Panc1 (cell line): ENCODE measurements around the gene MAG. TPM values are rescaled to one million over a fixed set of nuclear protein-coding genes. Genes with fewer than 3 reads are reported as not detected.
A peak's percentile ranks its signal among the peaks of the same experiment; 100 is the strongest.

Experiments used
- ATAC-seq: fragments of 200-7000 bp; cut with Tn5 transposase; 2 replicates; pipeline ENCODE4 v1.9.1; 2020; ENCODE audit warnings: mild to moderate bottlenecking, moderate library complexity
- BruUV-seq: library from RNA; stranded (reverse); fragments of 400-500 nt; replicated peaks from 2 replicates; lab custom pipeline; 2021; lab: Mats Ljungman, UMichigan
- CTCF ChIA-PET: fragments of 300-600 bp; sonication (Branson Sonifier 250); formaldehyde crosslinking; loops from one replicate; lab custom pipeline; 2022; ENCODE audit warnings: antibody characterized with exemption; lab: Charles Lee
- POLR2A ChIA-PET: fragments of 300-600 bp; sonication (Branson Sonifier 250); formaldehyde crosslinking; loops from one replicate; lab custom pipeline; 2022; ENCODE audit warnings: antibody characterized with exemption; lab: Charles Lee
- DNase-seq: peaks from one replicate; pipeline ENCODE4 v3.0.0-alpha.2; 2010; ENCODE audit warnings: low read depth, low spot score
- H3K27ac ChIP-seq: 2 replicates; pipeline ENCODE4 v1.5.1; 2011; ENCODE audit warnings: mild to moderate bottlenecking, low read length, inconsistent platforms
- H3K27me3 ChIP-seq: fragments of 200-500 bp; sonication (Bioruptor generic); 2 replicates; pipeline ENCODE4 v1.6.0; 2014; ENCODE audit warnings: low read length, inconsistent platforms; ENCODE audit not compliant: control insufficient read depth, insufficient read depth
- H3K36me3 ChIP-seq: fragments of 200-500 bp; sonication (Bioruptor generic); 2 replicates; pipeline ENCODE4 v1.5.1; 2014; ENCODE audit warnings: inconsistent platforms, mild to moderate bottlenecking, low read length, moderate library complexity; ENCODE audit not compliant: control insufficient read depth, insufficient read depth
- H3K4me1 ChIP-seq: 2 replicates; pipeline ENCODE4 v1.5.1; 2011; ENCODE audit warnings: inconsistent platforms, mild to moderate bottlenecking, low read length, moderate library complexity; ENCODE audit not compliant: control insufficient read depth, insufficient read depth
- H3K4me3 ChIP-seq, 2 experiments: 2 replicates each; pipeline ENCODE4 v1.5.1; 2011 to 2012; ENCODE audit warnings: low read depth in 2 of 2, low read length in 2 of 2, mild to moderate bottlenecking in 2 of 2, inconsistent platforms in 1 of 2, moderate library complexity in 1 of 2
- H3K9me3 ChIP-seq: fragments of 200-500 bp; sonication (Bioruptor generic); 2 replicates; pipeline ENCODE4 v1.5.1; 2014; ENCODE audit warnings: low read depth, mild to moderate bottlenecking, inconsistent platforms, low read length, moderate library complexity; ENCODE audit not compliant: control insufficient read depth, insufficient read depth
- POLR2AphosphoS5 ChIP-seq: IDR thresholded peaks from 2 replicates; pipeline ENCODE4 v1.6.1; 2012; ENCODE audit warnings: mild to moderate bottlenecking, low read depth, low read length, moderate library complexity
- SIN3A ChIP-seq: IDR thresholded peaks from 2 replicates; pipeline ENCODE4 v1.6.1; 2012; ENCODE audit warnings: low read depth, mild to moderate bottlenecking, low read length, moderate library complexity, borderline replicate concordance; ENCODE audit not compliant: insufficient read depth
- TCF7L2 ChIP-seq: IDR thresholded peaks from 2 replicates; pipeline ENCODE4 v1.6.1; 2011; ENCODE audit warnings: mild to moderate bottlenecking, low read depth, low read length, inconsistent platforms
- in situ Hi-C: cut with HindIII; loops from 2 replicates; pipeline ENCODE4 v1.10.0; 2016; ENCODE audit warnings: low sequenced_read_pairs, low pct_unique_long_range_greater_than_20kb
- intact Hi-C: fragments of 100-400 bp; cut with micrococcal nuclease; formaldehyde crosslinking; loops from one replicate; pipeline ENCODE4 v1.10.0; 2022; ENCODE audit not compliant: unreplicated experiment
- total RNA-seq: library from RNA; stranded (reverse); gene quantifications from one replicate; pipeline ENCODE4 v1.2.1, GENCODE V29; 2021; ENCODE audit not compliant: unreplicated experiment
- TF ChIP-seq, protein P1 (sequence below), 2 experiments: IDR thresholded peaks; 2 replicates each; pipeline ENCODE4 v1.6.1; 2011 to 2012; ENCODE audit warnings: low read depth in 2 of 2, control low read depth in 1 of 2, low read length in 1 of 2, mild to moderate bottlenecking in 1 of 2, moderate library complexity in 1 of 2; ENCODE audit not compliant: insufficient read depth in 1 of 2
- TF ChIP-seq, protein P2 (sequence below): fragments of 450-650 bp; IDR thresholded peaks from 2 replicates; pipeline ENCODE4 v1.5.1; 2017; ENCODE audit warnings: mild to moderate bottlenecking

MAG gene
- total RNA-seq, 1 experiment from 2014 or later, result not detected

- peak overlapping the region; percentile 73 to 78 for H3K4me3 ChIP-seq
- intact Hi-C loops, result no loop called here
- no peaks in the 10 kb centered on the region; the same call in 1 of the 2 replicates for H3K36me3 ChIP-seq
- TF ChIP-seq TCF7L2 (no peak), SIN3A (no peak), POLR2AphosphoS5 (no peak)
- TF ChIP-seq, protein P1, sequence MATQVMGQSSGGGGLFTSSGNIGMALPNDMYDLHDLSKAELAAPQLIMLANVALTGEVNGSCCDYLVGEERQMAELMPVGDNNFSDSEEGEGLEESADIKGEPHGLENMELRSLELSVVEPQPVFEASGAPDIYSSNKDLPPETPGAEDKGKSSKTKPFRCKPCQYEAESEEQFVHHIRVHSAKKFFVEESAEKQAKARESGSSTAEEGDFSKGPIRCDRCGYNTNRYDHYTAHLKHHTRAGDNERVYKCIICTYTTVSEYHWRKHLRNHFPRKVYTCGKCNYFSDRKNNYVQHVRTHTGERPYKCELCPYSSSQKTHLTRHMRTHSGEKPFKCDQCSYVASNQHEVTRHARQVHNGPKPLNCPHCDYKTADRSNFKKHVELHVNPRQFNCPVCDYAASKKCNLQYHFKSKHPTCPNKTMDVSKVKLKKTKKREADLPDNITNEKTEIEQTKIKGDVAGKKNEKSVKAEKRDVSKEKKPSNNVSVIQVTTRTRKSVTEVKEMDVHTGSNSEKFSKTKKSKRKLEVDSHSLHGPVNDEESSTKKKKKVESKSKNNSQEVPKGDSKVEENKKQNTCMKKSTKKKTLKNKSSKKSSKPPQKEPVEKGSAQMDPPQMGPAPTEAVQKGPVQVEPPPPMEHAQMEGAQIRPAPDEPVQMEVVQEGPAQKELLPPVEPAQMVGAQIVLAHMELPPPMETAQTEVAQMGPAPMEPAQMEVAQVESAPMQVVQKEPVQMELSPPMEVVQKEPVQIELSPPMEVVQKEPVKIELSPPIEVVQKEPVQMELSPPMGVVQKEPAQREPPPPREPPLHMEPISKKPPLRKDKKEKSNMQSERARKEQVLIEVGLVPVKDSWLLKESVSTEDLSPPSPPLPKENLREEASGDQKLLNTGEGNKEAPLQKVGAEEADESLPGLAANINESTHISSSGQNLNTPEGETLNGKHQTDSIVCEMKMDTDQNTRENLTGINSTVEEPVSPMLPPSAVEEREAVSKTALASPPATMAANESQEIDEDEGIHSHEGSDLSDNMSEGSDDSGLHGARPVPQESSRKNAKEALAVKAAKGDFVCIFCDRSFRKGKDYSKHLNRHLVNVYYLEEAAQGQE (IDR thresholded peaks at IDR 0.05; ENCODE audit: insufficient read depth in 1 of 2, low read depth in 2 of 2, low read length in 1 of 2), result no peak
- TF ChIP-seq, protein P2, sequence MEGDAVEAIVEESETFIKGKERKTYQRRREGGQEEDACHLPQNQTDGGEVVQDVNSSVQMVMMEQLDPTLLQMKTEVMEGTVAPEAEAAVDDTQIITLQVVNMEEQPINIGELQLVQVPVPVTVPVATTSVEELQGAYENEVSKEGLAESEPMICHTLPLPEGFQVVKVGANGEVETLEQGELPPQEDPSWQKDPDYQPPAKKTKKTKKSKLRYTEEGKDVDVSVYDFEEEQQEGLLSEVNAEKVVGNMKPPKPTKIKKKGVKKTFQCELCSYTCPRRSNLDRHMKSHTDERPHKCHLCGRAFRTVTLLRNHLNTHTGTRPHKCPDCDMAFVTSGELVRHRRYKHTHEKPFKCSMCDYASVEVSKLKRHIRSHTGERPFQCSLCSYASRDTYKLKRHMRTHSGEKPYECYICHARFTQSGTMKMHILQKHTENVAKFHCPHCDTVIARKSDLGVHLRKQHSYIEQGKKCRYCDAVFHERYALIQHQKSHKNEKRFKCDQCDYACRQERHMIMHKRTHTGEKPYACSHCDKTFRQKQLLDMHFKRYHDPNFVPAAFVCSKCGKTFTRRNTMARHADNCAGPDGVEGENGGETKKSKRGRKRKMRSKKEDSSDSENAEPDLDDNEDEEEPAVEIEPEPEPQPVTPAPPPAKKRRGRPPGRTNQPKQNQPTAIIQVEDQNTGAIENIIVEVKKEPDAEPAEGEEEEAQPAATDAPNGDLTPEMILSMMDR, result no peak
- in situ Hi-C loops, result no loop called here
- H3K4me1 ChIP-seq, result peaks cover 4% of the 10 kb centered on the region; the same call in 1 of the 2 replicates
- CTCF ChIA-PET, result no interaction called here
- peaks cover 11% of the 10 kb centered on the region; the same call in 1 of the 2 replicates for H3K27me3 ChIP-seq
- no peaks in the 10 kb centered on the region; the same call in 1 of the 2 replicates for H3K9me3 ChIP-seq
- BruUV-seq, result no TSS peak
- ATAC-seq (no peak; the same call in 1 of the 2 replicates), DNase-seq (no peak)
- POLR2A ChIA-PET, result no interaction called here
- peak overlapping the region; percentile 85 for H3K27ac ChIP-seq
Observed at GRCh38 chr19:35249146-35249847, 42.7 kb upstream of the MAG start.

DNA sequence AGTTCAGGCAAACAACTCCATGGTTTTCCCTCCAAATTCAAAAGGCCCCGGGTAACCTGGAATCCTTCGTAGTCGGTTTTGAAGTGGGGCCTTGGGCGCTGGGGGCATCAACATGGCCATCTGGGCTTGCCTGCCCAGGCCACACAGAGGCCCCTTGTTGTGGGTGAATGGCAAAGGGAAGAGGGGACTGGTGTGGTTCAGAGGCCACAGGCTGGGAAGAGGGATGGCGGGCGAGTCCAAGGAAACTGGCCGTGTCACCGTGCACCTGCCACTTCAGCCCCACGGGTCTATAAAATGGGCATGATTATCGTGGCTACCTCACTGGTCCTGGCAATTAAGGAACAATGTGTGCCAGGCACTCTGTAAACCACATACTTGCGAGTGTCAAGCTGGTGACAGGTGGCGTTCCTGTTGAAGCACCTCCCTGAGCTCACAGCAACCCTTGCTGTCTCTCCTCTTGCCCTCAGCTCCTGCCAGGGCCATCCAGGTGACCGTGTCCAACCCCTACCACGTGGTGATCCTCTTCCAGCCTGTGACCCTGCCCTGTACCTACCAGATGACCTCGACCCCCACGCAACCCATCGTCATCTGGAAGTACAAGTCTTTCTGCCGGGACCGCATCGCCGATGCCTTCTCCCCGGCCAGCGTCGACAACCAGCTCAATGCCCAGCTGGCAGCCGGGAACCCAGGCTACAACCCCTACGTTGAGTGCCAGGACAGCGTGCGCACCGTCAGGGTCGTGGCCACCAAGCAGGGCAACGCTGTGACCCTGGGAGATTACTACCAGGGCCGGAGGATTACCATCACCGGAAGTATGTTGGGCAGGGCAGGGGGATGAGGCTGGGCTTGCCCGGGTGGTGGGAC is 41.9 kb upstream of the MAG start:
- in situ Hi-C loops, result no loop called here
- H3K27ac ChIP-seq, result peak overlapping the region; percentile 85
- H3K36me3 ChIP-seq, result no peaks in the 10 kb centered on the region; the same call in 1 of the 2 replicates
- ChIA-PET CTCF (no interaction called here), POLR2A (no interaction called here)
- H3K9me3 ChIP-seq, result no peaks in the 10 kb centered on the region
- peak overlapping the region; percentile 73 to 78 for H3K4me3 ChIP-seq
- intact Hi-C loops, result no loop called here
- peaks cover 4% of the 10 kb centered on the region; the same call in 1 of the 2 replicates for H3K4me1 ChIP-seq
- peaks cover 7% of the 10 kb centered on the region; the same call in 1 of the 2 replicates for H3K27me3 ChIP-seq
- TF ChIP-seq, protein P2, result no peak
- TF ChIP-seq SIN3A, result no peak
- TF ChIP-seq TCF7L2, result no peak
- TF ChIP-seq POLR2AphosphoS5, result no peak
- TF ChIP-seq, protein P1 (IDR thresholded peaks at IDR 0.05; ENCODE audit: insufficient read depth in 1 of 2, low read depth in 2 of 2, low read length in 1 of 2), result no peak
- DNase-seq (no peak), ATAC-seq (no peak)
- no TSS peak for BruUV-seq
